ENCODE results near the gene BEGAIN.

DNA sequence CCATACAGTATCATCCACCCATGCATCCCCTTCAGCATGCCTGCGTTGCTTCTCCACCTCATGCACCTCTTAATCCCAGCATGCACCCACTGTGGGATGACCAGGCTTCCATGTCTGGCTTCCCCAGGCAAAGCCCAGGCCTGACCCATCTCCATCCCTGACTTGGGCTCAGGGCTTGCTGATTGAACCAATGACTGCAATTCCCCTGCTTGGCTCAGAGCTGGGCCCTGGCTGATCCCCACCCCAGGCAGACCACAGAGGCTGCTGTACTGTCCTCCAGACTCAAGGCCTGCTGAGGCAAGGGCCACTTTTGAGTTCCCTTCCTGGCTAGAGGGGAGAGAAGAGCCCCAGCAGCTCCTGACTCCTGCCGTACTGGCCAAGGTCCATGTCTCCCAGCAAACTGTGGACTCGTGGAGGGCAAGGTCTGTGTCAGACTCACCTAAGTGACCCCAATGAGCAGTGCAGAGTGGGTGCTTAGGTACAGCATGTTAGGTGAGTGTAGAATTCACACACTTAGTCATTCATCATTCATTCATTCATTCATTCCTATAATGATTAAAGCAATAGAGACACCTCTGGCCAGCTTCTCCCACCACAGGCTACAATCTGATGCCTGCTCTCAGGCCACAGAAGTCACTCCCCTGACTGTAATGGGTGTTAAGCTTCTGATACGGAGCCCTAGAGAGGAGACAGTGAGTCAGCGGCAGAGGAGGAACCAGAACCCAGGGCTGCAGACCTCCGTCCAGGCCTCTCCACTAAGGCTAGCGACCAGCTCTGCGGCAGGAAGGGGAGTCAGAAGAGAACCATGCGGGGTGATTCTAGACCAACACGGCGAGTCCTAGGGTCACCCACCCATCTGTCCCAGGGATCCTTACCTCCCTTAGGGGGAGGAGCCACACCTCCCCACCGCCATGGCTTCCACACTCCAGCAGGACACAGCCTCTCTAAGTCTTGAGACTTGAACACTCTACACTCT is 2.9 kb downstream of the BEGAIN start:
- TF ChIP-seq, protein P1, sequence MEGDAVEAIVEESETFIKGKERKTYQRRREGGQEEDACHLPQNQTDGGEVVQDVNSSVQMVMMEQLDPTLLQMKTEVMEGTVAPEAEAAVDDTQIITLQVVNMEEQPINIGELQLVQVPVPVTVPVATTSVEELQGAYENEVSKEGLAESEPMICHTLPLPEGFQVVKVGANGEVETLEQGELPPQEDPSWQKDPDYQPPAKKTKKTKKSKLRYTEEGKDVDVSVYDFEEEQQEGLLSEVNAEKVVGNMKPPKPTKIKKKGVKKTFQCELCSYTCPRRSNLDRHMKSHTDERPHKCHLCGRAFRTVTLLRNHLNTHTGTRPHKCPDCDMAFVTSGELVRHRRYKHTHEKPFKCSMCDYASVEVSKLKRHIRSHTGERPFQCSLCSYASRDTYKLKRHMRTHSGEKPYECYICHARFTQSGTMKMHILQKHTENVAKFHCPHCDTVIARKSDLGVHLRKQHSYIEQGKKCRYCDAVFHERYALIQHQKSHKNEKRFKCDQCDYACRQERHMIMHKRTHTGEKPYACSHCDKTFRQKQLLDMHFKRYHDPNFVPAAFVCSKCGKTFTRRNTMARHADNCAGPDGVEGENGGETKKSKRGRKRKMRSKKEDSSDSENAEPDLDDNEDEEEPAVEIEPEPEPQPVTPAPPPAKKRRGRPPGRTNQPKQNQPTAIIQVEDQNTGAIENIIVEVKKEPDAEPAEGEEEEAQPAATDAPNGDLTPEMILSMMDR (IDR thresholded peaks at IDR 0.05) = no peak
- TF ChIP-seq POLR2A (IDR thresholded peaks at IDR 0.05) = no peak
